CD4-positive, alpha-beta T cell (primary cell): ENCODE data around the gene KDELR3. TPM values are rescaled to one million over a fixed set of nuclear protein-coding genes. Genes with fewer than 3 reads are reported as not detected.

ENCODE experiments used
- ATAC-seq: fragments of 200-7000 bp; cut with Tn5 transposase; one replicate; pipeline ENCODE4 v1.10.0; 2022; ENCODE audit warnings: mild to moderate bottlenecking; ENCODE audit not compliant: poor library complexity
- CTCF ChIA-PET: fragments of 350-600 bp; sonication (Branson Sonifier 250); formaldehyde crosslinking; loops from one replicate; lab custom pipeline; 2021; ENCODE audit warnings: antibody characterized with exemption, inconsistent platforms; lab: Charles Lee
- POLR2A ChIA-PET: fragments of 350-600 bp; sonication (Branson Sonifier 250); formaldehyde crosslinking; loops from one replicate; lab custom pipeline; 2021; ENCODE audit warnings: antibody characterized with exemption, inconsistent platforms; lab: Charles Lee
- DNase-seq, 14 experiments: peaks; one replicate each; pipeline ENCODE4 v3.0.0-alpha.2; 2013 to 2020; ENCODE audit warnings: mixed read lengths in 2 of 14
- H3K27ac ChIP-seq, 2 donors: one replicate each; pipeline versions ENCODE4 v1.5.1 to v1.7.0; 2013; ENCODE audit warnings: low read length in 2 of 2, low read depth in 1 of 2, mild to moderate bottlenecking in 1 of 2
- H3K27me3 ChIP-seq, 2 experiments: 1 replicate in 1 of 2; 2 replicates in 1 of 2; pipeline versions ENCODE4 v1.6.1 to v1.7.0; 2013; ENCODE audit warnings: low read length in 2 of 2, control low read depth in 1 of 2, mild to moderate bottlenecking in 1 of 2, moderate library complexity in 1 of 2; ENCODE audit not compliant: insufficient read depth in 2 of 2, control insufficient read depth in 1 of 2
- H3K36me3 ChIP-seq: one replicate; pipeline ENCODE4 v1.6.1; 2013; ENCODE audit warnings: low read length, control low read depth; ENCODE audit not compliant: insufficient read depth
- H3K4me1 ChIP-seq: one replicate; pipeline ENCODE4 v1.6.1; 2013; ENCODE audit warnings: low read length, control low read depth; ENCODE audit not compliant: insufficient read depth
- H3K4me3 ChIP-seq: one replicate; pipeline ENCODE4 v1.5.1; 2013; ENCODE audit warnings: mild to moderate bottlenecking, low read length, moderate library complexity
- H3K9me3 ChIP-seq, 2 experiments: 1 replicate in 1 of 2; 2 replicates in 1 of 2; pipeline versions ENCODE4 v1.6.1 to v1.7.0; 2013; ENCODE audit warnings: low read length in 2 of 2, mild to moderate bottlenecking in 2 of 2, control low read depth in 1 of 2, moderate library complexity in 1 of 2; ENCODE audit not compliant: control insufficient read depth in 1 of 2, insufficient read depth in 1 of 2
- H3K27ac Mint-ChIP-seq: one replicate; pipeline ENCODE4 v1.8.0; 2020; ENCODE audit warnings: mixed read lengths
- H3K27me3 Mint-ChIP-seq: one replicate; pipeline ENCODE4 v1.8.0; 2021; ENCODE audit warnings: mixed read lengths
- H3K36me3 Mint-ChIP-seq: one replicate; pipeline ENCODE4 v1.8.0; 2021; ENCODE audit warnings: low read depth, mixed read lengths
- H3K4me1 Mint-ChIP-seq: one replicate; pipeline ENCODE4 v1.8.0; 2021; ENCODE audit warnings: low read depth, mixed read lengths
- H3K4me3 Mint-ChIP-seq: one replicate; pipeline ENCODE4 v1.8.0; 2020; ENCODE audit warnings: mild to moderate bottlenecking, mixed read lengths
- H3K9me3 Mint-ChIP-seq: one replicate; pipeline ENCODE4 v1.8.0; 2020; ENCODE audit warnings: mixed read lengths
- intact Hi-C, 2 experiments: fragments of 100-400 bp; cut with DNase I in 1 of 2; cut with micrococcal nuclease in 1 of 2; formaldehyde crosslinking; loops; one replicate each; pipeline versions ENCODE4 v1.15.1 to v1.9.0; 2023 to 2025; cut with DNase I, micrococcal nuclease
- total RNA-seq, 174 experiments: library from RNA in 2 of 174; stranded (reverse) in 2 of 174; gene quantifications; one replicate each; pipeline ENCODE4 v1.2.3 and lab custom pipeline; 2021 to 2026
- TF ChIP-seq, protein P1 (sequence below): fragments of 200-600 bp; IDR thresholded peaks from one replicate; pipeline ENCODE4 v1.8.0; 2022; ENCODE audit warnings: antibody characterized with exemption, mild to moderate bottlenecking

The KDELR3 gene
- total RNA-seq, 2 experiments from 2014 or later: not detected

DNA sequence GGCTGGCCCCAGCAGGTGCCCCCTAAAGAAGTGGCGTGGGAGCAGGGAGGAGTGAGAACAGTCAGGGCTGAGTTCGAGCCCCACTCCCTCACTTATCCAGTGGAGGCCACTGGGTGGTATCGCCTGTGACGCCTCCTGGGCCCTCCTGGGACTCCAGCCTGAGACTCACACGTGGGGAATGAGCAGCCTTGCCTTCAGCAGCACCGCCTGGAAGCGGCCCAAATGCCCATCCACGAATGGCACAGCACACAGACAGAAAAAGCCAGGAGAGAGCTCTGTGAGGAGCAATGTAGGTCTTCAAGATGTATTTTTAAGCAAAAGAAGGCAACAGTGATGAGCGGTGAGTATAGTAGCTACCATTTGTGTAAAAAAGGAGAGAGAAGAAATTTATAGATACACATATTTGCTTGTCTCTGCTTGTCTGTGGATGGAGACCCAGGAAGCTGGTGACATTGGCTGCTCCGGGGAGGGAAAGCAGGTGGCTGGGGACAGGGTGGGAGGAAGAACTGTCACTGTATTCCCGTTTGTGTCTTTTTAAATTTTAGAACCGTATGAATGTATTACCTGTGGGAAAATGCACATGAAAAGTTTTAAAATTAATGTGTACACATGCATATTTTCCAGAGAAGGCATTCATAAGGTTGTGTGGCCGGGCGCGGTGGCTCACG lies 26.1 kb upstream of the KDELR3 start:
- H3K27me3 Mint-ChIP-seq: peaks cover 9% of the 10 kb centered on the region
- no peak for DNase-seq
- Histone ChIP-seq H3K27ac (no peak overlapping the region), H3K4me1 (no peaks in the 10 kb centered on the region), H3K9me3 (no peaks in the 10 kb centered on the region), H3K27me3 (no peaks in the 10 kb centered on the region), H3K36me3 (no peaks in the 10 kb centered on the region), H3K4me3 (no peak overlapping the region)
- H3K4me1 Mint-ChIP-seq: no peaks in the 10 kb centered on the region
- ATAC-seq: no peak
- H3K36me3 Mint-ChIP-seq: no peaks in the 10 kb centered on the region
- TF ChIP-seq, protein P1, sequence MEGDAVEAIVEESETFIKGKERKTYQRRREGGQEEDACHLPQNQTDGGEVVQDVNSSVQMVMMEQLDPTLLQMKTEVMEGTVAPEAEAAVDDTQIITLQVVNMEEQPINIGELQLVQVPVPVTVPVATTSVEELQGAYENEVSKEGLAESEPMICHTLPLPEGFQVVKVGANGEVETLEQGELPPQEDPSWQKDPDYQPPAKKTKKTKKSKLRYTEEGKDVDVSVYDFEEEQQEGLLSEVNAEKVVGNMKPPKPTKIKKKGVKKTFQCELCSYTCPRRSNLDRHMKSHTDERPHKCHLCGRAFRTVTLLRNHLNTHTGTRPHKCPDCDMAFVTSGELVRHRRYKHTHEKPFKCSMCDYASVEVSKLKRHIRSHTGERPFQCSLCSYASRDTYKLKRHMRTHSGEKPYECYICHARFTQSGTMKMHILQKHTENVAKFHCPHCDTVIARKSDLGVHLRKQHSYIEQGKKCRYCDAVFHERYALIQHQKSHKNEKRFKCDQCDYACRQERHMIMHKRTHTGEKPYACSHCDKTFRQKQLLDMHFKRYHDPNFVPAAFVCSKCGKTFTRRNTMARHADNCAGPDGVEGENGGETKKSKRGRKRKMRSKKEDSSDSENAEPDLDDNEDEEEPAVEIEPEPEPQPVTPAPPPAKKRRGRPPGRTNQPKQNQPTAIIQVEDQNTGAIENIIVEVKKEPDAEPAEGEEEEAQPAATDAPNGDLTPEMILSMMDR: no peak
- no peaks in the 10 kb centered on the region for H3K9me3 Mint-ChIP-seq
- H3K27ac Mint-ChIP-seq: no peak overlapping the region
- CTCF ChIA-PET: no interaction called here
- no peak overlapping the region for H3K4me3 Mint-ChIP-seq
- intact Hi-C loops: no loop called here
- POLR2A ChIA-PET: no interaction called here

DNA sequence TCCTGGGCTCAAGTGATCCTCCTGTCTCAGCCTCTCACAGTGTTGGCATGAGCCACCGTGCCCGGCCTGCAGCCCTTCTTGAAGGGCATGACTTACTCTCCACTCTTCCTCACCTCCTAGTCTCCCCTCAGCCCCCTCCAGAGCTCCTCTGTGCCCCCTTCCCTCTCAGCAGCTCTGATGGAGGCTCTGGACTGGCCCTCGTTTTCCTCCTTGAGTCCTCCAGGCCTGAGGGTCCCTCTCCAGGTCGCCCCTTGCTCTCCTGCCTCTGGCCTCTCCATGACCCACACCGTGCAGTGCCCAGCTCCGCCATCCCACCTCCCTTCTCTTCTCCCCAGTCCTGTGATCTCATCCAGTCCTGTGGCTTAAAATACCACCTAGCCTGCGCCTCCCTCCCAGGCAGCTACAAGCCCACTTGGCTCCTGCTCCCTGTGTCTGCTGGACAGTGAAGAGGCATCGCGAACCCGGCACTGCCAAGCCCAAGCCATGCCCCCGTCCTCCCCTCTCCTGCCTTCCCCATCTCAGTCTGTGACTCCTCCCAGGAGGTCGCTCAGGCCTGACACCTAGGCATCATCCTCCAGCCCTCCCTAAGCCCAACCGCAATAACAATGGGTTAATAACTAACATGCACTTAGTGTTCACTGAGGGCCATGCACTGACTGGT lies 24.8 kb upstream of the KDELR3 start:
- H3K36me3 Mint-ChIP-seq: no peaks in the 10 kb centered on the region
- Histone ChIP-seq H3K36me3 (no peaks in the 10 kb centered on the region), H3K4me3 (no peak overlapping the region), H3K27ac (no peak overlapping the region), H3K27me3 (no peaks in the 10 kb centered on the region), H3K9me3 (no peaks in the 10 kb centered on the region), H3K4me1 (no peaks in the 10 kb centered on the region)
- ATAC-seq: no peak
- H3K27me3 Mint-ChIP-seq: peaks cover 9% of the 10 kb centered on the region
- DNase-seq: no peak
- no peak overlapping the region for H3K4me3 Mint-ChIP-seq
- ChIA-PET POLR2A (no interaction called here), CTCF (no interaction called here)
- no peaks in the 10 kb centered on the region for H3K4me1 Mint-ChIP-seq
- intact Hi-C loops: no loop called here
- TF ChIP-seq, protein P1: no peak
- no peaks in the 10 kb centered on the region for H3K9me3 Mint-ChIP-seq
- H3K27ac Mint-ChIP-seq: no peak overlapping the region

GRCh38 chr22:38443628-38444521 lies 24.0 kb upstream of the KDELR3 start:
- no peaks in the 10 kb centered on the region for H3K9me3 ChIP-seq

More at GRCh38 chr22:38443628-38444521, 24.0 kb upstream of the KDELR3 start:
- Mint-ChIP-seq H3K36me3 (no peaks in the 10 kb centered on the region), H3K4me3 (no peak overlapping the region), H3K9me3 (no peaks in the 10 kb centered on the region), H3K27me3 (peaks cover 9% of the 10 kb centered on the region), H3K27ac (no peak overlapping the region), H3K4me1 (no peaks in the 10 kb centered on the region)
- ChIA-PET CTCF (no interaction called here), POLR2A (no interaction called here)
- intact Hi-C loops: no loop called here
- peaks cover 0 to 3% of the 10 kb centered on the region in 2 experiments for H3K27me3 ChIP-seq
- H3K4me1 ChIP-seq: no peaks in the 10 kb centered on the region
- ATAC-seq: no peak
- no peak for DNase-seq
- H3K36me3 ChIP-seq: no peaks in the 10 kb centered on the region
- no peak overlapping the region for H3K27ac ChIP-seq
- TF ChIP-seq, protein P1: no peak
- no peak overlapping the region for H3K4me3 ChIP-seq
